ENCODE results near the gene CROT.

CROT gene

DNA sequence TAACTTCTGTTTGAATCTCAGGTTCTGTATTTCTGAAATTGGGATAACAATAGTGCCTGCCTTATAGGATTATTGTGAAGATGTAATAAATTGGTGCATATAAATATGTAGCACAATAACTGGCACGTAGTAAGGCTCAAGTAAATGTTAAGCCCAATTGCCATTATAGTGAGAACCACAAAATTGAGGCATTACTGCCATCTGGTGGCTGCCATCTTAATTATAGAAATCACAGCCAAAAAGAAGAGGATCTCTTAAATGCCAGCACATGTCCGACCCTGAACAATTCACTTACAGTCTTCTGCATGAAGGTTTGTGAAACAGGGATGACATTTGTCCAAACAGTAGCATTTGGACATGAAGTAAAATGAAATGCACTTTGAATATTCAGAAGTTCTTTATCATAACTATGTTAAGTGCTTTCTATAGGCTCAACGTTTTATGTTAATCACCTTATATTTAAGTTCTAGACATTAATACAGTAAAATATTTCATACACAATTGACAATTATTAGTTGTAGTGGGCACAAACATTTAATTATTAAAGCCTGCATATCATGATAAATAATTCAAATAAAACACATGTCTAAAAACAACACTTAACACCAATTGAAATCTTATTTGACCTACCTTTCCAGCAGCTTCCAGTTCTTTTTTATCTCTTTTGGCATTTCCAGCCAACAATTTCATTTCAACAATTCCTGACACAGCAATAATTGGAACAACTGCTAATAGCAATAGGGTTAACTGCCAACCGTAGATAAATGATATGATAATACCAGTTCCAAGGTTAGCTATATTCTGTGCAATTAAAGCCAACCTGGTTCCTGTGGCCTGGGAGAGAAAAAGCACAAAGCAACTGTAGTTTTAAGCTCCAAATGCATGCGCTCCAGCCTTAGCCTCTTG, 71.5 kb downstream of the CROT start:
- peak in 1 of 2 experiments; percentile 9 for DNase-seq

DNA sequence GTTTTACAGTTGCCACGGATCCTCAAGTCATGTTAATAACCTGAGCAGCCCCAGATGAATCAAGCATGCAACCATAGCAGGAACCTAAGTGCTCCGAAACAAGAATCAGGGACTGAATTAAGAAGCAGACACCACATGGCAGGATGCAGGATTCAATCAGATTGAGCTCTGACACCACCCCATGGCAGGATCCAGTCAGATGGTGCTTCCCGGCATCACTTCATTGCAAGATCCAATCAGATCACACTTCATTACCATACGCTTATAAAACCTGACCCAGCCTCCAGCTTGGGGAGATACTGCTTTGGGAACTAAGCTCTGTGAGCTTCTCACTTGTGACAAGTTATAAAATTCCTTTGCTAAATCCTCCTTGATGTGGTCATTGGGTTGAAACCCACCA, 74.7 kb downstream of the CROT start:
- DNase-seq, result no peak

DNA sequence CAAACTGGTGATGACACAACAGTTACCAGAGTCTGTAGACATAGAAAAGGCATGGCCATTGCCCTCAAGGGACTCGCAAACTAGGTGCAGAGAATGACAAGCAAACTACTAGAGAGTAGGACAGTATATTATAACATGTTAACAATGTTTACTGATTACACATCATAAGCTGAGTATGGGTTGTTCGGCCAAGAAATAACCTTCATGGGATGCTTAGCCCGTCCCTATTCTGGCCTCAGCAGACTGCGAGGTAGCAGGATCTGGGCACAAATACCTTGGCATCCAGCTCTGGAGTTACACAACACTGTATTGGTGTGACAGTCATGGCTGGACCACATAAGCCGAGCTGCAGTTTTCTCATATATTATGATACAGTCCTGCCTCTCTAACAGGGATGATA, 78.6 kb downstream of the CROT start:
- no peak for DNase-seq

DNA sequence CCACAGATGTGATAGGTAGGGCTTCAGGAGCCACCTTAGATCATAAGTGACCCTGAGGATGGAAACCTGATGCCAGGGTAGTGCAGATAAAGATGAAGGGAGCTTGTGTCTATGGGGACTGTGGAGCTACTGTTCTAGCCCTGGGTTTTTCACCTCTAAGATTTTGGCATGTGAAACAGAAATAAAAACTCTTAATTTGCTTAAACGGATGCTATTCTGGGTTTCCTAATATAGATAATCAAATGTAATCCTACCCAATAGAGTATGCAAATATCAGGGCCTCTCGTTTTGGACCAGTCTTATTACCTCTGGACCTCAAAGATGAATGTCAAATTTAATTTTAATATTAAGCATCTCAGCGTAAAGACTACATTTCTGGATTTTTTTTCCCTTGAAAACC, 80.7 kb downstream of the CROT start:
- no peak for DNase-seq

DNA sequence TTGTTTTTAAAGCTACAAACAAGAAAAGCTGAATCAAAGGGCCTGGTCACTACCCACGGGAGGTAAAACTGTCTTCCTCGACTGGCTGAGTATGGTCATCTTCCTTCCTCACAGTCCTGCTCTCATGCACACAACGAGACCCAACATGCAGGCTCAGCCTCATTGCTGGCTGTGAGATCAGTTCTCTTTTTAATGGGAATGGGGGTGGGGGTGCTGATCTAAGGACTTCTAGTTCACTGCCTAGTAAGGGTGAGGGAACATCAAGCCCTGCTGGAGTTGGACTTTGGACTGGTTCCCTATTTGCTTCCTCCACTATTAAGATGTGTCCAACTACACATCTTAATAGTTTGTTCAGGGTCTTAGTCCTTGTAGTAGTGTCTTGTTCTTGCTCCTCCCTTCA, 81.8 kb downstream of the CROT start:
- DNase-seq, result no peak

DNA sequence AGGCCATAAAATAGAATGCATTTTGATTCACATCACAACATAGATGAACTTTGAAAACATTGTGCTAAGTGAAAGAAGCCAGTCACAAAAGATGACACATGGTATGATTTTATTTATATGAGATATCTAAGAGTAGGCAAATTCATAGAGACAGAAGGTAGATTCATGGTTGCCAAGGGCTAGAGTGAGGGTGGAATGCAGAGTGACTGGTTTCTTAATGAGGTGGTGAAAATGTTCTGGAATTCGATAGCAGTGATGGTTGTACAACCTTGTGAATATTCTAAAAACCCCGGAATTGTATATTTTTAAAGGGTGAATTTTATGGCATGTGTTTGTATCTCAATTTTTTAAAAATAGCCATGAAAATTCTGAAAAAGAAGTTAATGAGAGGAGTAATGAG, 87.1 kb downstream of the CROT start:
- no peak for DNase-seq

DNA sequence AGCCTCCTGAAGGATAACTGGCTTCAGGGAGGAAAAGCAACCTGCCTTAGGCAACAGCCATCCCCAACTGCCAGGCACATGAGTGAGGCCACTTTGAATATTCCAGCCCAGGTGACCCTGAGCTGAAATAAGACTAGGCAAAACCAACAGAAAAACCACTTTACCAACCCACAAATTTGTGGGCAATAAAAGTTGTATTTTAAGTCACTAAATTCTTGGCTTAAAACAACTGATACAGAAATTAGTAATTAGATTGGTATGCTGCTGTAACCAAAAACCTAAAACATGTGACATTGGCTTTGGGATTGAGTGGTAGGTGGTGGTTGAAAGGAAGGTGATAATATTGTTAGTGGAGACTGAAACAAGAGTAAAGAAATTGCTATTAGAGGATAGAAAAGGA, 90.1 kb downstream of the CROT start:
- DNase-seq, result no peak

DNA sequence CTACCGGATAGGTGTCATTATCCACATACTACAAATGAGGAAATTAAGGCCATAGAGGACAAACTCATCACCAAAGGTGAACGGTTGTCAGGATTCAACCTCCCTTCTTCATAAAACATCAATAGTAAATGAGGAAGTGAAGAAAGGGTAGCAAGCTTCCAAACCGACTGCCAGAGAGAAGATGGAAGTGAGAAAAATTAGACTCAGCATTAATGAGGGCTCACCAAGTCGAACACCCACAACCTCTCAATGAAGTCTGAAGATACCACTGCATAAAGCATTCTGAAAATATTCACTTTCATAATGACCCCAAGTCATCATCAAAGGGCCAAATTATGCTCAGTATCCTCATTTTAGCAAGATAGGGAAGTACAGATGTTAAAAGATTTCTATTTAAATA, 100.4 kb downstream of the CROT start:
- no peak for DNase-seq

DNA sequence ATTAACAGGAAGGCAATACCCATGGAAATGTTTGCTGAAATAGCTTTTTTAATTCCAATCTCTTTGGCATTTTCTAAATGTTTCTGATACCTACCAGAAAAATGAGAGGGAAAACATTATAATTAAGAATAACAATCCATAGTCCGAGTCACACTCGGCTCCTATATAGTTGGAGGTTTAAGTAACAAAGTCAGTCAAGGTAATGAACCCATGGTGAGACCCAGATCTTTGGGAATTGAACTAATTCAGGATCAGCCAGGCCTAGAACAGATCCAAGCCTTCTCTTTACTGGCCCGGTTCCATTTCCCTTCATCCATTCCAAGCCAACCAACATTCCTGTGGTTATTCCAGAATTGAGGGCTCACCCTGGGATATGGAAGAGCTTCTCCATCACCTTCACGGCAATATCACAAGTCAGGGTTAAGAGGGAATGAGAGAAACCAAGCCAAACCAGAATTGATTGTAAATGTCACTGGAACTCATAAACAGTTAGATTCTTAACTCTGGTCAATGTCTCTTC, 101.7 kb downstream of the CROT start:
- DNase-seq, result no peak

DNA sequence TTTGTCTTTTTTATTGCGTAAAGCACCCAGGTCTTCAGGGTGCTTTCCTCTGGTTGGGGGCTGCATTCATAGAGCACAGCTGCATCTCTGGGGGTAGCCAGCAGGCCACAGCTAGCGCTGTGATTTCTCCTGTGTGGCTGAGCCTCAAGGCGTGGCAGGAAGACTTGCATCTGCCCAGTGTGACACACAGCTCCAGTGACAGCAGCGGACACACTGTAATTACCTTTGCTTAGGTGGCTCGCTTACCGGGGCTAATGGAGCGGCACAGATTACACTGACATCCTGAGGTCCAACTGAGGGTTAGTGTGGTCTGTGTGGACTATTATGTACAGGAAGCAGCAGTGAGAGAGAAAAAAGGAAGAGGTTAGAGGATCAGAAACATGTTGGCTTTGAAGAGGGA, 102.9 kb downstream of the CROT start:
- no peak for DNase-seq

Data from cerebellar nuclear complex (tissue), 1 donor.